HCT116 (cell line): ENCODE results near the gene IQGAP2.

Source experiments
- CEBPB ChIP-seq: IDR thresholded peaks from 2 replicates; pipeline ENCODE4 v1.6.1; 2012; ENCODE audit warnings: low read depth
- POLR2AphosphoS5 ChIP-seq: IDR thresholded peaks from 2 replicates; pipeline ENCODE4 v1.6.1; 2011; ENCODE audit warnings: mild to moderate bottlenecking, low read depth, low read length, moderate library complexity
- REST ChIP-seq: IDR thresholded peaks from 2 replicates; pipeline ENCODE4 v1.6.1; 2012; ENCODE audit warnings: low read depth

DNA sequence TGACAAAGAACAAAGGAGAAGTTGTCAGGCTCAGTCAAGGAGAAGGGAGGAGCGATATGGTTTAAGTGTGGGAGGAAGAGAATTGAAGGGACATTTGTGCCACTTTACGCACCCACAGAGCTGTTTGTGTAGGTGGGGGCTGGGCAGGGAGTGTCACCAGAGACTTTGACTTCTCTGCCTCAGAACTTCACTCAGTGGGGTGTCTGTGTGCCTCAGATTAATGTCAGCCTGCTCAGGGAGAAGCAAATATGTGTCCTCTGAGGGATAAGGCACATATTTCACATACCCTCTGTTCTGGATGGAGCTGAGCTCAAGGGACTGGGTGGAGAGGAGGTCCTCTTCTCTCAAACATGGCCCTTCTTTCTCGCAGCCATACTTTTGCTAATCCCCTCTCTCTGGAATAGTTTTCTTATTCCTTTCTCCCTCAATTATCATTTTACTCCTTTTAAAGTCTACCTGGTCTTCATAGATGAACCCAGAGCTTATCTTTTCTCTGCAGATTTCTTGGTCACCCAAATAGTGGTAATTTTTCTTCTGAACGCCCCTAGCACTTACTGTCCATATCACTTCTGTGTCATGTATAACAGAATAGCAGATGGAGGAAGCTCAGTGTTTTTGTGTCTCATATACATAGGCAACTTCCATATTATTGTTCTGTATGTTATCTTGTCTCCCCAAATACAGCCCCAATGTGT, 77.0 kb downstream of the IQGAP2 start:
- TF ChIP-seq POLR2AphosphoS5 = no peak
- no peak for TF ChIP-seq REST
- no peak for TF ChIP-seq CEBPB
